HTERT RPE-1 (cell line): ENCODE results near the gene THADA.
"Not testable (repeated sequence)": the region's sequence is repeated elsewhere in the genome, so short reads cannot be mapped to it uniquely, and the experiment has no call there.

ENCODE experiments used
- in situ Hi-C: fragments of 300-500 bp; cut with MboI; formaldehyde crosslinking; loops from 4 replicates; pipeline ENCODE4 v1.14.3; 2020; ENCODE audit warnings: low sequenced_read_pairs

The THADA gene

DNA sequence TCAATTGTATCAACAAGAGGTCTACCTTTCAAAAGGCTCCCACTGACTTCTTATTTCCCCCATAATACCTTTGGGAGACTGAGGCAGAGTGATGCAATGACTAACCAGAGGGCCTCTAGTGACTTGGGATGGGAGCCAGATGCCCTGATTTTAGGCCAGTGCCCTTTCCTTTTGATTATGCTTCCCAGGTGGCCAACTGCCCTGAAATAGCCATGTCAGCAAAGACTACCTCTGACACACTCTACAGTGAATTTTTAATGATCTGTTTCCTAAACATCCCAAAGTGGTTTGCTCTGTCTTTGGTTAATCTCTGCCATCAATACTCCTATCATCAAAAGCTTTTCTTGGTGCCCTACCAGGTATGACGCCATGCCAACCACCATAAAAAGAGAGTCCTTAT is 303.5 kb downstream of the THADA start:
- in situ Hi-C loops = no loop called here

DNA sequence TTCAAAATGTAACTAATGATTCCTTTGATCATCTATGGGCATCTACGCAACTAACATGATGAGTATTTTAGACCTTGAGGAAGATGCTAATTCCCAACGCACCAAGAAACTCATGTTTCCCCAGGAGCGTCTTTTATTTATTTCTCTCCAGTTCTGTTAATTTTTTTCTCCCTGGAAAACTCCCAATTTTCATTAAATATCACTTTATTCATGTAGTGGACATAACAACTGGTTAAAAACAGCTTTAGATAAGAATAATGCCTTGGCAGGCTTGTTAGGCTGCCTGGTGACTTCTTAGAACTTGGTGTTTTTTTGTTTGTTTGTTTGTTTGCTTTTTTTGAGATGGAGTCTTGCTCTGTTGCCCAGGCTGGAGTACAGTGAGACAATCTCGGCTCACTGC is 306.5 kb downstream of the THADA start:
- in situ Hi-C loops = no loop called here

DNA sequence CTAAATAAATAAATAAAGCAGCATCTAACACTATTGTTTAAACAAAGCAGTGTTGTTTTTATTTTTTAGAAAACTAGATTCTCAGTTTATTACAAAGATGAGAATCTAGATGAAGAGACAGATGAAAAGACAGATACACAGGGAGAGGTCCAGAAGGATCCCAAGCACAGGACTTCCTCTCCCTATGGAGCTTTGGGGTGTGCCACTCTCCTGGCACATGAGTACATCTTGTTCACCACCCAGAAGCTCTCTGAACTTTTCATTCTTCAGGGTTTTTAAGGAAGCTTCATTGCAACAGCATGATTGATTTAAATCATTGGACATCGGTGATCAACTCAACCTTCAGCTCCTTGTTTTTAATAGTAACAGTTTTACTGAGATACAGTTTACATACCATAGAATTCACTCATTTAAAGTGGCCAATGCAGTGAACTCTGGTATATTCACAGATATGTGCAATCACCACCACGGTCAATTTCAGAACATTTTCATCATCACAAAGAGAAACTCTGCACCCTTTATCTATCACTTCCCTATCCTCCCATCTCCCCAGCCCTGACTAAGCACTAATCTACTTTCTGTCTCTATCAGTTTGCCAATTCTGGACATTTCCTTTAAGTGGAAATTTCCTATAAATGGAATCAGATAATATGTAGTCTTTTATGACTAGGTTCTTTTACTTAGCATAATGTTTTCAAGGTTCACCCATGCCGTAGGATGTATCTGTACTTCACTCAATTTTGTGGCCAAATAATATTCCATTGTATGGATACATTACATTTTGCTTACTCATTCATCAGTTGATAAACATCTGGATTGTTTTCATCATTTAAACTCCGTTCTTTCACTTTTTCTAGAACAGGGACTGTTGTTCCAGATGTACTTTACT is 307.2 kb downstream of the THADA start:
- in situ Hi-C loops = no loop called here

DNA sequence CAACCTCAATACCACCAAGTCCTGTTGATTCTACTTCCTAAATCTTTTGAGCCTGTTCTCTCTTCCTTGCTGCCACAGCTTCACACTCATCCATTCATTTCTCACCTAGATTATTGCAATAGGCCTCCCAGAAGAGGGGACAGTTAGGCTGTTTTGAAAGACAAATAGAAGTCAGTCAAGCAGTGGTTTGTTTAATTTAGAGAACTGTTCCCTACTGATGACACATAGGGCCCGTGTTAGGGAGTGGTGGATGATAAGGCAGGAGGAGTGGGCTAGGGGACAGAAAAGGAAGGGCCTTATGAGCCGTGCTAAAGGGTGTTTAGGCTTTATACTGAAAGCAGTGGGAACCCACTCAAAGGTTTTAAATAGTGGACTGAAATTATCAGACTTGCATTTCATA is 309.9 kb downstream of the THADA start:
- in situ Hi-C loops = no loop called here

DNA sequence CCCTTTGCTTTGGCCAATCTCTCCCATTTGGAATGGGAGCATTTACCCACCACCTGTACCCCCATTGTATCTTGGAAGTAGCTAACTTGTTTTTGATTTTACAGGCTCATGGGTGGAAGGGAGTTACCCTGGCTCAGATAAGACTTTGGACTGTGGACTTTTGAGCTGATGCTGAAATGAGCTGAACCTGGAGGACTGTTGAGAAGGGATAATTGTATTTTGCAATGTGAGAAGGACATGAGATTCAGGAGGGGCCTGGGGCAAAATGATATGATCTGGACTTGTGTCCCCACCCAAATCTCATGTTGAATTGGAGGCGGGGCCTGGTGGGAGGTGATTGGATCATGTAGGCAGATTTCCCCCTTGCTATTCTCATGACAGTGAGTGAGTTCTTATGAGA is 310.9 kb downstream of the THADA start:
- in situ Hi-C loops = no loop called here

DNA sequence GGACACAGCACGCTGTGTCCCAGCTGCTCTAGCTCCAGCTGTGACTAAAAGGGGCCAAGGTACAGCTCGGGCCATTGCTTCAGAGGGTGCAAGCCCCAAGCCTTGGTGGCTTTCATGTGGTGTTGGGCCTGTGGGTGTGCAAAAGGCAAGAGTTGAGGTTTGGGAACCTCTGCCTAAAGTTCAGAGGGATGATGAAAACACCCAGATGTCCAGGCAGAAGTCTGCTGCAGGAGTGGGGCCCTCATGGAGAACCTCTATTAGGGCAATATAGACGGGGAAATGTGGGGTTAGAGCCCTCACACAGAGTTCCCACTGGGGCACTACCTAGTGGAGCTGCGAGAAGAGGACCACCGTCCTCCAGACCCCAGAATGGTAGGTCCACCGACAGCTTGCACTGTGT is 311.5 kb downstream of the THADA start:
- in situ Hi-C loops = not testable (repeated sequence)

DNA sequence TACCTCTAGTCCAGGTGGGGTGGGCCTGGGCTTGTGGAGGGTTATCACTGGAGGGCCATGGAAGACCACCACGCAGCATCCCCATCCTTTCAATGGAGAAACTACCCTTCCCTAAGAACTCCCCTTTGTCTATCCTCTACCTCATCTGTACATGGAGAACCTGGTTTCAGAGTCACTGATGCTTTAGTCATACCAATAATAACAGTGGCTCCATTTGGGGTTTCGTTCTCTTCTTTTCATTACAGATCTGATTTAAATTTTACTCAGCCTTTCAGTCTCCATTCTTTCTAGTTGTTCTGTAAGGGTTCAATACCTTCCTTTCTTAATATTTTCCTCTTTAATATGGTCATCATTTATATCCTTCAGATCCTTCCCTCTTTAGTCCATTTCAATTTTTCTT is 314.8 kb downstream of the THADA start:
- in situ Hi-C loops = no loop called here

DNA sequence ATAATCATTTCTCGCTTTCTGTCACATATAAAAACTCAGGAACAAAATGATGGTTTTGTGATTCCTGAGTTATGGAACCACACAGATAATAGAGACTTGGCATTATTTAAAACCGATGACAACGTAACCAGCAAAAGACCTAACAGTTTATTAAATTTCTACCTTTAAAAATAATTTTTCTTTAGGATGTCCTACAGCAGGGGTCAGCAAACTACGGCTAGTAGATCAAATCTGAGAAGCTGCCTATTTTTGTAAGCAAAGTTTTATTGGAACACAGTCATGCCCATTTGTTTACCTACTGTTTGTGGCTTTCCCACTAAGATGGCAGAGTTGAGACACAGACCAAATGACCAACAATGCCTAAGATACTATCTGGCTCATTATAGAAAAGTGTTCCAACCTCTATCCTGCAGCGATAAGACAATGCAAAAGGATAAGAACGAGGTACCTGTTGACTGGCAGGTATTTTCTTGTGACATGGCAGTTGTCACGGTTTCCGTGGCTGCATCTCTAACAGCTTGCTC is 316.5 kb downstream of the THADA start:
- in situ Hi-C loops = no loop called here

DNA sequence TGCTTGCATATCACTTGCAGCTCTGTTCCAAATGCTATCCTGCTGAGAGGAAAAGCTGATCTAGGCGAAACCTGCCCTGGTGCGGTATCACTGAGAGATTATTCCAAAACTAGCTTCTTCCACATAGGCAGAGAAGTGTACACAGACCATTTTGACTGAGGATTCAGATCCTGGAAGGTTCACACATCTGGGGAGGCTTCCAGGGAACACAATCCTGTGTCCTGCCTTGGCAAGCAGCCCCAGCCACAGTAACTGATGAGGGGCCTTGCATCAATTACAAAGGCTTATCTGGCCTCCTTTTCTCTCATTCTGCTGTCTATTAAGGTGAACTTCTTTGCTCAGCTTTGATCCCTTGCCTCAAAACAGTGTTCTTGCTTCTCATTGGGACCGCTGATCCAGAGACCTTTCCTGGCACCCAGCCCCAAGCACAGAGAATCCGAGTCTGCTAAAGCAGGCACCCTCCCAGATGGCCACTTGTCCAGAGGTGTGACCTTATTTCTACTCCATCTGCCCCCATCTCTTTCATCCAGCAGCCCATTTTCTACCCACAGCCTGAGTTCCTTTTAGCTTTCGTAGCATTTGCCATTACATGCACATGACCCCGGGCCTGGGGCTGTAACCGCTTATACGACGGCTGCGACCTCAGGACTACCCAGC is 317.1 kb downstream of the THADA start:
- in situ Hi-C loops = no loop called here

DNA sequence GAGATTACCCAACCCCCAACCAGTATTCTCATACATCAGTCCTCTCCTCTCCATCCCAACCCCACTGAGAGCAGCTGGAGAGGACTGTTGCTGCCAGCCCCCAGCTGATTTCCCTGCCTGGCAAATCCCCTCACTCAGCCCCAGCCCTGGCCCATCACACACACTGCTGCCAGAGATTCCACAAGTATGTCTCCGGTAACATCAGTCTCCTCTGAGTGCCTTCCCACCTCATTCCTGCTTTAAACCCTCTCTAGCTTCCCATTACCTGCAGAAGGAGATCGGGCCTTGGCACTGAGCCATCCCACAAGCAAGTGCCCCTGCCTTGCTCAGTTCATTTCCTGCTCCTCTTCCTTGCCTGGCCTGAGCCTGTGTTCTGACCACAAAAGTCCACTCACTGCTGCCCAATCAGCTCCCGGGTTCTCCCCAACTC is 318.9 kb downstream of the THADA start:
- in situ Hi-C loops = no loop called here

DNA sequence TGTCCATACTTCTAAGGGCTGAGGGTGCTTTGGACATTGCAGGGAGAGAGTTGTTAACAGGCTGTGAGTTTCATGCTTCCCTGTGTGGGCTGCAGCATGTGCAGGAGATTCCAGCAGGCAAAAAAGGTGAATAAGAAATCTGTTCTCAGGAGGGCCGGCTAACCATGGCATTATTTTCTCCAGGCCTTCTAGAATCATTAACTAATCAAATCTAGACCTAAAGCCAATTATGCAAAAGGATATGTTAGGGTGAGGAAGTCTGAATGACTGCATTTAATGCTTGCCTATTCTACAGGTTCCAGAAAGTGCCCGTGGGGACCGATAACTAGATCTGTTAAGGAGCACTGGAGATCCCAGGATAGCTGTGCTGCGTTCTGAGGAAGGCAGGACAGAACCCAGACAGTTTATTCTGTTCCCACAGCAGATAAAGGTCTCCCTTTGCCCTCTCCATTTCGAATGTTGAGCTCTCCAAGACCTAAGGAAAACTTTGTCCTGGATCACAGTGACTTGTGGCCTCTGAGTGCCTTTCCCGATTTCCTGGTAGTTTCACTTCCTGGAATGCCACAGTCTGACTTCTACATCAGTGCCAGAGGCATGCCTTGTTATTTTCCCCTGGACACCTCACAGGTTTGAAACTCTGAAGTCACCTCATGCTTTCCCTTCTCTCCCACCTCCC is 319.4 kb downstream of the THADA start:
- in situ Hi-C loops = no loop called here

DNA sequence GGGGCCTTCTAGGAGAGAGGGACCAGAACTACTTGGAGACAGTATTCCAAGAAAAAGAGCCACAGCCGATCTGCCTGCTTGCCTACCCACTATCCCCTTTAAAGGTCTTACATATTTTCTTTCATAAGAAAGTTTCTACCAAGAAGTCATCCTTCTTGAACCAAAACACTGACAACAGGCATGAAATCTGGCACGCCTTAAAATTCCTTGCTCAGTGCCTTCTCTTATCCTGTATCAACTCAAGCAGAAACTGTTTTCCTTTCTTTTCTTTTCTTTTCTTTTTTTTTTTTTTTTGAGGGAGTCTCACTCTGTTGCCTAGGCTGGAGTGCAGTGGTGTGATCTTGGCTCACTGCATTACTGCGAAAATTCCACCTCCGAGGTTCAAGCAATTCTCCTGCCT is 321.1 kb downstream of the THADA start:
- in situ Hi-C loops = loop anchor here (25.0 kb wide), 1 partner anchor 437 kb away; no protein-coding TSS in a partner anchor

DNA sequence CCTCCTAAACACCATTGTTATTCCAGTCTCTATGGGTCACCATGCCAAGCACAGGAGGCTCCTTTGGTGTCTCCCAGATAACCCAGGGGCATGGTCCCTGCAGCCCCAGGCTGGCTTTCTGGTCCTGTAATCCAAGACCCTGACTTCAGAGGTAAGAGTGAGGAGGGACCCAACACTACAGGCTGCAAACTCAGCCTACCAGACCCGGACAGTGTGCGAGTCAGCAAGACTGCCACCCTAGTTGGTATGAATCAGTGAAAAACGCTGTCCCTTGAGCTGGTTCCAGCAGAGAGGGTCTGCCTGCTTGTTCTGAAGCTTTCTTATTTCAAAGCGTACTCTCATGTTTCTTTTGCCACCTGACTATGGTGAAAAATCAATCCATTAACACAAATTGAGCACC is 321.8 kb downstream of the THADA start:
- in situ Hi-C loops = loop anchor here (25.0 kb wide), 1 partner anchor 437 kb away; no protein-coding TSS in a partner anchor

DNA sequence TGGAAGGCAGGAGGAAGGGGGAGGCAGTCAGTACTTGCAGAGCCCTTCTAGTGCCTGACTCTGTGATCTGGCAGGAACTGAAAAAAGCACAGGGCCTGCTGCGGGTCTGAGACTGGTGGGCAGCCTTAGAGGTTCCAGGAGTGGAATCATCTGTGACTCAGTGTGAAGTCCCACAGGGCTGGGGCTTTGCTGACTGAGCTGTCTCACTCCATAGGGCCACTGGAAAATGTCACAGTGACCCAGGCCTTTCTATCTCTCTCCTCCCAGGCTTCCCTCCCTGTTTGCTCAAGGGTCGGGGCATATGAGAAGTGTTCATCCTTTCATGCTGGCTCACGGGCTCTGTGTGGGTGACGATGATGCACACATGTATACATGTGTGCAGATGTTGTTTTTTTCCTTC is 322.3 kb downstream of the THADA start:
- in situ Hi-C loops = loop anchor here (25.0 kb wide), 1 partner anchor 436 kb away; no protein-coding TSS in a partner anchor

DNA sequence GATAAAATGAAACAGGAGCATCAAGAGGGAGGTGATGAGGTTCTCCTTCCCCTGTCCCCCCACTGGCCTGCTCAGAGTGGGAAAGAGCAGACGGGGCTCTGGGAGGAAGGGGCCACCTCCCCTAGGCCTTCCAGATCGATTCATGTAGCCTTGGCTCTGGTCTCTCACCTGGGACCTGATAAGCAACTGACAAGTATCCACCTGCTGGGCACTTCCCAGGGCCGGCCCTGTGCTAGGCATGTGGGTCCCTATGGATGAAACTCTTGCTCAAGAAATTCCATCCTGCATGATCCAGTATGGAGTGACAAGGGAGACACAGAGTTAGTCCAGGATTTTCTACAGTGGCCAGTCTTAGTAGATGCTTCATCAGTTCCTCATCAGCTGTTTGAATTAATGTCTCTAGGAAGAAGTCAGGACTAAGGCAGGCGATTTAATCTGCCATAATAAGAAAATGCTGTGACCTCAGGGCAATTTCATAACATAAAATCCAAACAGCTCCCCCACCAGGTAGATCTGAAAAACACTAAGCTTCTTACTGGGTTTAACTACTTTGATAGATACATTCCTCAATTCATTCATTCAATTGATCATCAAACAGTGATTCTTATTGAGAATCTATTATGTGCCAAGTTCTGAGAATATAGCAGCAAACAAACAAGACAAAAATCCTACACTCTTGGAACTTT is 324.8 kb downstream of the THADA start:
- in situ Hi-C loops = loop anchor here (25.0 kb wide), 1 partner anchor 434 kb away; no protein-coding TSS in a partner anchor

DNA sequence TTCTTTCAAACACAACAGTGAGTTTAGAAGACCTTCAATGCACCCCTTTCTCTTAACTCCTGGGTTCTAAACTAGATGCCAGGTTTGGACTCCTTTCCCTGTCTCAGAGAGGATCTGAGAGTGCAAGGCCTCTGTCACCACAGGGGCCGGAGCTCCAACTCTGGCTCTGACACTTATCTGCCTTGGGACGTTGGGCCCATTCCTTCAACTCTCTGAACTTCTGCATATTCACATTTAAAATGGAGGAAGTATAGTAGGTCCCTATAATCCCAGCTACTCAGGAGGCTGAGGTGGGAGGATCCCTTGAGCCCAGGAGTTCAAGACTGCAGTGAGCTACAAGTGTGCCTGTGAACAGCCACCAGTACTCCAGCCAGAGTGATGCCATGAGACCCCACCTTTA is 325.4 kb downstream of the THADA start:
- in situ Hi-C loops = loop anchor here (25.0 kb wide), 1 partner anchor 433 kb away; no protein-coding TSS in a partner anchor

DNA sequence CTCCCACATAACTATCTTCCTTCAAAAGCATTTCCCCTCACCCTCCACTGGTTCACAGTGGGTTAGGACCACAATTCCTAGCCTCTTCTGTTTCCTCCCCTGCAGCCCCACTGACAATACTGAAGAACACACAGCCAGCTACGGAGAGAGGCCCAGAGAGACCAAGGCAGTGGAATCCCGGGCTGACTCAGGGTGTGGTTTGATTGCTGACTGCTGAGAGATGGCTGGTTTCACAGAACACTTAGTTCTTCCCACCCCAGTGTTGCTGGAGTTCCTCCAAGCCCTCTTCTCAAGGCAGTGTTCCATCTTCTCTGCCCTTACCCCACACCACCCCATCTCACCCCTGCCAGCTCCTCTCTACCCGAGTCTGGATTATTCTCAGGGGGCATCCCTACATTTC is 326.1 kb downstream of the THADA start:
- in situ Hi-C loops = loop anchor here (25.0 kb wide), 1 partner anchor 432 kb away; no protein-coding TSS in a partner anchor

DNA sequence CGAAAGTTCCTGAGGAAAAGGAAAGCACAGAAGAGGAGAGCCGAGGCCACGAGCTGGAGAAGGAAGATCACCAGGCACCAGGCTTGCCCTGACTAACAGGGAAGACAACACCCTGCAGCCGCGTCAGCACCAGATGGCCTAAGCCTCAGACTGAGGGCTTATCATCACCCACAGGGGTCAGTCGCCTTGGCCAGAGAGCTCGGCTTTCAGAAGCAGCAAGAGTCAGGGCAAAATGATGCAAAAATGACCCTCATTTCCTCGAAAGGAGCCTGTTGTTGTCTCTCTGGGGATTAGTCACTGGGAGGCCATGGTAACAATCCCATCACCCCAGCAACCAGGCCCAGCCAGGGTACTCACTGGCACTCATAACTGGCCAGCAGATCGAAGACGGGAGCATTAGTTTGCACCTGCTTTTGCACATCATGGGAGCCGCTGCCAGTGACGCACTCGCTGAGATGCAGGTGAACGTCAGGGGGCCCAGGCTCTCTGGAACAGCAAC is 326.7 kb downstream of the THADA start:
- in situ Hi-C loops = loop anchor here (25.0 kb wide), 1 partner anchor 432 kb away; no protein-coding TSS in a partner anchor

DNA sequence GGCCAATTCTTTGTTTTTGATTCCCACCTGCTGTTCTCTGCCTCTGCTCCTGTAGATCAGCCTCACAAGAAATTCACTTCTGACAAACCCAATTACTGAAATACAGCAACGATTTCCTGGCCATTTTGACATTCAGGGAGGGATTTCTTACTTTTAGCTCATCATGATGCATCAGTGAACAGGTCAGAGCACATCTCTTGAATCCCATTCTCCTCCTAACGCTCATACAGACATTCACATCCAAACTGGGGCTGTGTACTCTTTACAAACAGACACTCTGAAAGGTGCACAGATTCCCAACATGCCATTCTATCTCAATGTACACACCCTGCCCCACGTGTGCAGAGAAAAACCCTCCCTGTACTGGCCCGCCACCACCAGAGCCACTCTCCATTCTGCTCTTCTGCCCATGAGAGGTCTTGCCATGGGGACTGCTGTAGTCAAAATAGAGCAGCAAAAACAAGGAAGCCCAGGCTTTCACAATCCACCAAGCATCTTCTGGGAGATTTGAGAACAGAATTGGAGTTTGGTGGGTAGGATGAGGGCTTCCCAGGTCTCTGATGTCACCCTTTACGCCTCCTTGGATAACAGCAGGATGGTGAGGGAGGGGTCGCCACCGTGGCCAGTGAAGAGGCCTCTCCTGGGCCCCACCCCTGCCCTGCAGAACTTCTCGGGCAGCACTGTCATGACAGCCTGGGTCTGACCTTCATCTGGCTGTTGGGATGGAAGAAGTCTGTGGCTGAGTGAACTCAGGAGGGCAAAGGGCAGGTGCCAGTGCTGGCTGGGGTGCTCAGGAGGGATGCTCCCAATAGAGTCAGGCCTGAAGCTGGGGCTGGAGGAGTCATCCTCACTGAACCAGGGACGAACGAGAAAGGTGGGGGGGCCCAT is 327.5 kb downstream of the THADA start:
- in situ Hi-C loops = loop anchor here (25.0 kb wide), 1 partner anchor 431 kb away; no protein-coding TSS in a partner anchor
